Measurements from ENCODE around the gene SIRT7.

The SIRT7 gene

GRCh38 chr17:81885454-81885853 is 32.5 kb downstream of the SIRT7 start:
- no peak for DNase-seq

GRCh38 chr17:81884968-81885367 is 33.0 kb downstream of the SIRT7 start:
- DNase-seq = no peak

- DNase-seq = no peak
Measured at GRCh38 chr17:81884520-81884919, 33.5 kb downstream of the SIRT7 start.

- no peak for DNase-seq
Measured at GRCh38 chr17:81879121-81879520, 38.9 kb downstream of the SIRT7 start.

GRCh38 chr17:81878294-81878693 is 39.7 kb downstream of the SIRT7 start:
- DNase-seq = no peak

- DNase-seq = no peak
Measured at GRCh38 chr17:81877569-81877968, 40.4 kb downstream of the SIRT7 start.

- peak; percentile 87 for DNase-seq
Measured at GRCh38 chr17:81871387-81872230, 46.4 kb downstream of the SIRT7 start.

- no peak for DNase-seq
Measured at GRCh38 chr17:81870981-81871386, 47.0 kb downstream of the SIRT7 start, which contains the start of gene ARHGDIA. Gene ARHGDIA, minus strand, starts transcription at chr17:81871337. Its CDS starts 1,407 bp downstream, at chr17:81869930.

- DNase-seq = peak; percentile 34
Measured at GRCh38 chr17:81870131-81870980, 47.6 kb downstream of the SIRT7 start.

GRCh38 chr17:81869221-81870130 is 48.5 kb downstream of the SIRT7 start:
- no peak for DNase-seq

GRCh38 chr17:81868674-81869220 is 49.2 kb downstream of the SIRT7 start:
- DNase-seq = no peak

GRCh38 chr17:81867991-81868673 is 49.8 kb downstream of the SIRT7 start:
- no peak for DNase-seq

- peak; percentile 42 for DNase-seq
Measured at GRCh38 chr17:81867170-81867990, 50.6 kb downstream of the SIRT7 start.

GRCh38 chr17:81866440-81867169 is 51.4 kb downstream of the SIRT7 start:
- no peak for DNase-seq

- no peak for DNase-seq
Measured at GRCh38 chr17:81865733-81866439, 52.1 kb downstream of the SIRT7 start.

- DNase-seq = no peak
Measured at GRCh38 chr17:81865358-81865732, 52.6 kb downstream of the SIRT7 start.

- DNase-seq = no peak
Measured at GRCh38 chr17:81863833-81864768, 53.9 kb downstream of the SIRT7 start.

- DNase-seq = no peak
Measured at GRCh38 chr17:81863123-81863675, 54.8 kb downstream of the SIRT7 start.

Measured in hematopoietic multipotent progenitor cell treated with erythropoietin and hydrocortisone succinate and interleukin-3 and kit ligand, for 8 days (in vitro differentiated cells).